RWPE1 (cell line): ENCODE measurements around the gene ANKRD42.

Experiments used
- CTCF ChIA-PET: fragments of 350-600 bp; sonication (Branson Sonifier 250); formaldehyde crosslinking; extraction: SDS; loops from one replicate; lab custom pipeline; 2021; lab: Yijun Ruan, JAX
- POLR2A ChIA-PET: fragments of 400-600 bp; formaldehyde crosslinking; extraction: SDS; loops from one replicate; lab custom pipeline; 2020; ENCODE audit warnings: antibody characterized with exemption; ENCODE audit not compliant: low non-redundant PET; lab: Yijun Ruan, JAX
- DNase-seq: peaks from one replicate; pipeline ENCODE4 v3.0.0; 2012; ENCODE audit warnings: low spot score
- H3K27ac ChIP-seq: fragments of 450-650 bp; 2 replicates; pipeline ENCODE4 v1.5.1; 2017
- TF ChIP-seq, protein P1 (sequence below): fragments of 450-650 bp; conservative IDR thresholded peaks from 2 replicates; pipeline ENCODE4 v1.5.1; 2017; ENCODE audit warnings: low read depth, mild to moderate bottlenecking

Gene ANKRD42

GRCh38 chr11:83193315-83194280 is at the start of gene ANKRD42:
Gene ANKRD42, plus strand, starts transcription at chr11:83193712. Its CDS starts 959 bp downstream, at chr11:83194671.
- CTCF ChIA-PET = interaction anchor here (0.7 kb wide), 1 partner anchor 47 kb away, joined by 3 read pairs; no protein-coding TSS in a partner anchor
- H3K27ac ChIP-seq = peak within 1 kb of the TSS; percentile 89
- TF ChIP-seq, protein P1, sequence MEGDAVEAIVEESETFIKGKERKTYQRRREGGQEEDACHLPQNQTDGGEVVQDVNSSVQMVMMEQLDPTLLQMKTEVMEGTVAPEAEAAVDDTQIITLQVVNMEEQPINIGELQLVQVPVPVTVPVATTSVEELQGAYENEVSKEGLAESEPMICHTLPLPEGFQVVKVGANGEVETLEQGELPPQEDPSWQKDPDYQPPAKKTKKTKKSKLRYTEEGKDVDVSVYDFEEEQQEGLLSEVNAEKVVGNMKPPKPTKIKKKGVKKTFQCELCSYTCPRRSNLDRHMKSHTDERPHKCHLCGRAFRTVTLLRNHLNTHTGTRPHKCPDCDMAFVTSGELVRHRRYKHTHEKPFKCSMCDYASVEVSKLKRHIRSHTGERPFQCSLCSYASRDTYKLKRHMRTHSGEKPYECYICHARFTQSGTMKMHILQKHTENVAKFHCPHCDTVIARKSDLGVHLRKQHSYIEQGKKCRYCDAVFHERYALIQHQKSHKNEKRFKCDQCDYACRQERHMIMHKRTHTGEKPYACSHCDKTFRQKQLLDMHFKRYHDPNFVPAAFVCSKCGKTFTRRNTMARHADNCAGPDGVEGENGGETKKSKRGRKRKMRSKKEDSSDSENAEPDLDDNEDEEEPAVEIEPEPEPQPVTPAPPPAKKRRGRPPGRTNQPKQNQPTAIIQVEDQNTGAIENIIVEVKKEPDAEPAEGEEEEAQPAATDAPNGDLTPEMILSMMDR = no peak
- DNase-seq = peak; percentile 95
- POLR2A ChIA-PET = interaction anchor here (0.5 kb wide), 1 partner anchor 10 kb away, joined by 6 read pairs; no protein-coding TSS in a partner anchor

- POLR2A ChIA-PET = no interaction called here
- TF ChIP-seq, protein P1 = no peak
- no peak overlapping the region for H3K27ac ChIP-seq
- no peak for DNase-seq
- CTCF ChIA-PET = interaction anchor here (0.6 to 0.7 kb wide), 2 partner anchors 27 to 576 kb away, joined by 3 read pairs; no protein-coding TSS in a partner anchor
Measured at GRCh38 chr11:83147895-83148294, 45.6 kb upstream of the ANKRD42 start.

GRCh38 chr11:83150450-83150849 is 43.1 kb upstream of the ANKRD42 start:
- ChIA-PET CTCF (interaction anchor here (0.7 kb wide), 1 partner anchor 13 kb away, joined by 6 read pairs; no protein-coding TSS in a partner anchor), POLR2A (no interaction called here)
- H3K27ac ChIP-seq = no peak overlapping the region
- no peak for DNase-seq
- TF ChIP-seq, protein P1 = no peak

DNA sequence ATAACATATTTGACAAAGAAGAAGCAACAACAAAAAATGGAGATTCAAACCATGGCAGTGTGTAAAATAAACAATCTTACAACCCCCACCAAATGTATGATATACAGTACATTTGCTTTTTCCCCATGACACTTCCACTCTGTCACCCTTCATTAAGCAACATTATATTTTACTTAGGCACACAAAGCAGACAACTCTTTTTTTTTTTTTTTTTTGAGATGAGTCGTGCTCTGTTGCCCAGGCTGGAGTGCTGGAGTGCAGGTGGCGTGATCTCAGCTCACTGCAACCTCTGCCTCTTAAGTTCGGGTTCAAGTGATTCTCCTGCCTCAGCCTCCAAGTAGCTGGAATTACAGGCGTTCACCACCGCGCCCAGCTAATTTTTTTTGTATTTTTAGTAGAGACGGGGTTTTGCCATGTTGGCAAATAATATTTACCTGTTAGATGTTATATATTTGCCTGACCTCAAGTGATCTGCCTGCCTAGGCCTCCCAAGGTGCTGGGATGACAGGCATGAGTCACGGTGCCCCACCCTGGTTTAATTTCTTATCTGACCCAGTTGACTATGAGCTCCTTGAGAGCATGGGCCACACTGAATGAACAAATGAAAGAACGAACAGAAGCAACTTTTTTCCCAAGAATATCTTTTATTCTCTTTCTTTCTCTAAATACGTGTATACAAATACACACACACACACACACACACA is 42.1 kb upstream of the ANKRD42 start:
- TF ChIP-seq, protein P1 = no peak
- ChIA-PET CTCF (interaction anchor here (0.6 to 0.7 kb wide), 2 partner anchors 9 to 65 kb away, joined by 3 read pairs; no protein-coding TSS in a partner anchor), POLR2A (interaction anchor here (0.6 kb wide), 2 partner anchors 10 to 54 kb away, joined by 3 to 5 read pairs; no protein-coding TSS in a partner anchor)
- DNase-seq = peak; percentile 22
- H3K27ac ChIP-seq = no peak overlapping the region

GRCh38 chr11:83152264-83152663 is 41.2 kb upstream of the ANKRD42 start:
- TF ChIP-seq, protein P1 = no peak
- no peak for DNase-seq
- H3K27ac ChIP-seq = no peak overlapping the region
- POLR2A ChIA-PET = interaction anchor here (0.6 kb wide), 1 partner anchor 9 kb away, joined by 3 read pairs; no protein-coding TSS in a partner anchor
- CTCF ChIA-PET = no interaction called here

- H3K27ac ChIP-seq = no peak overlapping the region
- no peak for DNase-seq
- ChIA-PET CTCF (no interaction called here), POLR2A (no interaction called here)
- TF ChIP-seq, protein P1 = no peak
Measured at GRCh38 chr11:83153764-83154163, 39.7 kb upstream of the ANKRD42 start.
